HepG2 (cell line): Measurements from ENCODE around the gene OST4. TPM values are rescaled to one million over a fixed set of nuclear protein-coding genes. Genes with fewer than 3 reads are reported as not detected.
A peak's percentile ranks its signal among the peaks of the same experiment; 100 is the strongest.

Source experiments
- ARHGAP35 ChIP-seq: sonication (generic); formaldehyde crosslinking; IDR thresholded peaks from 2 replicates; pipeline ENCODE4 v1.9.0; 2022; ENCODE audit warnings: mild to moderate bottlenecking, inconsistent platforms, moderate library complexity, missing genetic modification reagents, borderline replicate concordance
- ATRX ChIP-seq: sonication (generic); formaldehyde crosslinking; IDR thresholded peaks from 2 replicates; pipeline ENCODE4 v1.4.0; 2020; ENCODE audit warnings: missing genetic modification reagents, borderline replicate concordance
- BATF2 ChIP-seq: sonication (generic); formaldehyde crosslinking; IDR thresholded peaks from 2 replicates; pipeline ENCODE4 v1.8.0; 2022; ENCODE audit warnings: mild to moderate bottlenecking, missing genetic modification reagents, moderate library complexity
- CENPT ChIP-seq: sonication (generic); formaldehyde crosslinking; IDR thresholded peaks from 2 replicates; pipeline ENCODE4 v1.8.0; 2022; ENCODE audit warnings: low read depth, mild to moderate bottlenecking, moderate library complexity, missing genetic modification reagents
- CTCF ChIP-seq: sonication (generic); formaldehyde crosslinking; IDR thresholded peaks from 2 replicates; pipeline ENCODE4 v1.5.0; 2020; ENCODE audit warnings: mild to moderate bottlenecking, missing genetic modification reagents, moderate library complexity
- ETS1 ChIP-seq: sonication (generic); formaldehyde crosslinking; IDR thresholded peaks from 2 replicates; pipeline ENCODE4 v1.4.0; 2020; ENCODE audit warnings: missing genetic modification reagents
- ETV6 ChIP-seq: sonication (generic); formaldehyde crosslinking; conservative IDR thresholded peaks from 2 replicates; pipeline ENCODE4 v1.4.0; 2020; ENCODE audit warnings: missing genetic modification reagents
- MXD4 ChIP-seq: IDR thresholded peaks from 2 replicates; pipeline ENCODE4 v1.6.1; 2016; ENCODE audit warnings: mild to moderate bottlenecking, missing biosample characterization, missing genetic modification reagents
- NFIC ChIP-seq: IDR thresholded peaks from 2 replicates; pipeline ENCODE4 v1.6.1; 2012; ENCODE audit warnings: mild to moderate bottlenecking, low read length, inconsistent platforms
- RBM22 ChIP-seq: fragments of 200-400 bp; formaldehyde crosslinking; optimal IDR thresholded peaks from 2 replicates; pipeline ENCODE3; 2017; ENCODE audit warnings: mild to moderate bottlenecking, low read length, moderate library complexity
- RXRB ChIP-seq: IDR thresholded peaks from 2 replicates; pipeline ENCODE4 v1.6.1; 2016; ENCODE audit warnings: borderline replicate concordance, missing genetic modification reagents, missing compliant biosample characterization
- SALL1 ChIP-seq: sonication (generic); formaldehyde crosslinking; IDR thresholded peaks from 2 replicates; pipeline ENCODE4 v1.8.0; 2022; ENCODE audit warnings: mild to moderate bottlenecking, missing genetic modification reagents
- SIN3A ChIP-seq: IDR thresholded peaks from 2 replicates; pipeline ENCODE4 v1.6.1; 2011; ENCODE audit warnings: low read depth, mild to moderate bottlenecking, control low read depth, low read length, borderline replicate concordance
- SP4 ChIP-seq: sonication (generic); formaldehyde crosslinking; IDR thresholded peaks from 2 replicates; pipeline ENCODE4 v1.8.1; 2023; ENCODE audit warnings: mild to moderate bottlenecking, missing genetic modification reagents
- TERF1 ChIP-seq: sonication (generic); formaldehyde crosslinking; IDR thresholded peaks from 2 replicates; pipeline ENCODE4 v1.8.0; 2022; ENCODE audit warnings: mild to moderate bottlenecking, missing genetic modification reagents, moderate library complexity
- TFE3 ChIP-seq: IDR thresholded peaks from 2 replicates; pipeline ENCODE4 v1.6.1; 2016
- YEATS4 ChIP-seq: sonication (generic); formaldehyde crosslinking; IDR thresholded peaks from 2 replicates; pipeline ENCODE4 v1.4.0; 2020; ENCODE audit warnings: missing genetic modification reagents, borderline replicate concordance
- ZFP90 ChIP-seq: sonication (generic); formaldehyde crosslinking; IDR thresholded peaks from 2 replicates; pipeline ENCODE4 v1.8.0; 2022; ENCODE audit warnings: missing genetic modification reagents, mild to moderate bottlenecking, inconsistent platforms, borderline replicate concordance
- ZFY ChIP-seq: sonication (generic); formaldehyde crosslinking; IDR thresholded peaks from 2 replicates; pipeline ENCODE4 v1.4.0; 2020; ENCODE audit warnings: missing genetic modification reagents
- ZNF143 ChIP-seq: sonication (generic); formaldehyde crosslinking; IDR thresholded peaks from 2 replicates; pipeline ENCODE4 v1.4.0; 2020; ENCODE audit warnings: missing genetic modification reagents
- ZNF543 ChIP-seq: sonication (generic); formaldehyde crosslinking; IDR thresholded peaks from 2 replicates; pipeline ENCODE4 v1.4.0; 2020; ENCODE audit warnings: mild to moderate bottlenecking, missing genetic modification reagents
- ZNF589 ChIP-seq: sonication (generic); formaldehyde crosslinking; conservative IDR thresholded peaks from 2 replicates; pipeline ENCODE4 v1.8.0; 2022; ENCODE audit warnings: mild to moderate bottlenecking, moderate library complexity, missing genetic modification reagents
- ZSCAN22 ChIP-seq: sonication (generic); formaldehyde crosslinking; IDR thresholded peaks from 2 replicates; pipeline ENCODE4 v1.4.0; 2020; ENCODE audit warnings: mild to moderate bottlenecking, missing genetic modification reagents
- polyA plus RNA-seq, 8 experiments: library from polyadenylated mRNA; depleted of rRNA in 3 of 8; stranded (reverse) in 7 of 8; unstranded in 1 of 8; fragments of >200 nt; fragmentation: Illumina TruSeq in 4 of 8; extraction: Trizol in 4 of 8; gene quantifications; 2 replicates each; pipeline versions ENCODE4 v1.2.1 to v1.2.3, GENCODE V29; 2011 to 2016; ENCODE audit warnings: low read depth in 4 of 8, missing spikeins in 1 of 8, mixed read lengths in 1 of 8; ENCODE audit not compliant: insufficient read depth in 1 of 8
- total RNA-seq, 5 experiments: library from RNA; depleted of rRNA; stranded (reverse); fragments of >200 nt; fragmentation: Illumina TruSeq; extraction: Trizol; gene quantifications; 2 replicates each; pipeline ENCODE4 v1.2.3, GENCODE V29; 2016; ENCODE audit warnings: low read depth in 1 of 5

The OST4 gene
- total and polyA plus RNA-seq, 2 of the 13 experiments (the other 11 are each of a cell fraction or from before 2014, with no cell fraction given), result 498 to 584 TPM

GRCh38 chr2:27093430-27094352 is 22.2 kb upstream of the OST4 start (continued):
- peak; percentile 44; the same call in 1 of the 2 replicates for TF ChIP-seq ZNF589
- peak; percentile 65; the same call in 1 of the 2 replicates for TF ChIP-seq MXD4 (CRISPR knock-in tag)
- peak; percentile 62 for TF ChIP-seq ZNF143 (CRISPR knock-in tag)
- TF ChIP-seq ZSCAN22 (CRISPR knock-in tag), result peak; percentile 49; the same call in 1 of the 2 replicates
- peak; percentile 60 for TF ChIP-seq CTCF (CRISPR knock-in tag)
- no peak; the same call in 1 of the 2 replicates for TF ChIP-seq NFIC
- peak; percentile 85 for TF ChIP-seq RXRB (CRISPR knock-in tag)
- TF ChIP-seq ZFY (CRISPR knock-in tag), result peak; percentile 88
- peak; percentile 44; the same call in 1 of the 2 replicates for TF ChIP-seq ZFP90 (CRISPR knock-in tag)
- TF ChIP-seq SIN3A, result 0 out of 2 replicates have a peak, but pooled peaks have one; percentile 5
- no peak for TF ChIP-seq TERF1 (CRISPR knock-in tag)
- TF ChIP-seq RBM22, result no peak
- peak; percentile 32; the same call in 1 of the 2 replicates for TF ChIP-seq ZNF543
- TF ChIP-seq SALL1 (CRISPR knock-in tag), result peak; percentile 93
- peak; percentile 57; the same call in 1 of the 2 replicates for TF ChIP-seq TFE3 (CRISPR knock-in tag)
- TF ChIP-seq CENPT, result 0 out of 2 replicates have a peak, but pooled peaks have one; percentile 5
- no peak for TF ChIP-seq ATRX (CRISPR knock-in tag)
- peak; percentile 78 for TF ChIP-seq SP4
- no peak for TF ChIP-seq ARHGAP35 (CRISPR knock-in tag)
- TF ChIP-seq YEATS4 (CRISPR knock-in tag), result peak; percentile 78
- no peak for TF ChIP-seq ETS1 (CRISPR knock-in tag)
- TF ChIP-seq ETV6 (CRISPR knock-in tag), result peak; percentile 11; the same call in 1 of the 2 replicates
- no peak for TF ChIP-seq BATF2 (CRISPR knock-in tag)
